ENCODE measurements around the gene SNRPE. TPM values are rescaled to one million over a fixed set of nuclear protein-coding genes. Genes with fewer than 3 reads are reported as not detected.

SNRPE gene
- total RNA-seq (2016; rRNA removed; fragmentation: Illumina TruSeq; extraction: Trizol) (281 and 397 TPM in 2 replicates), polyA plus RNA-seq (2011; rRNA removed) (99.9 and 146 TPM in 2 replicates), polyA minus RNA-seq (2011; rRNA and poly(A)+ RNA removed; ENCODE audit: low replicate concordance) (19.3 and 51.2 TPM in 2 replicates), Bru-seq, nascent RNA (percentile 94 among the genes with signal in this experiment), BruChase-seq, experiment 1, labeled RNA remaining after a 6-hour chase (percentile 92 among the genes with signal in this experiment), BruChase-seq, experiment 2, labeled RNA remaining after a 2-hour chase (percentile 86 among the genes with signal in this experiment)
- 127 and 132 TPM in 2 replicates for total RNA-seq (2016; cell fraction: cytosol; rRNA removed; fragmentation: Illumina TruSeq; extraction: Trizol; ENCODE audit: low read depth)
- total RNA-seq (2016; cell fraction: insoluble cytoplasmic fraction; rRNA removed; fragmentation: Illumina TruSeq; extraction: Trizol) = 284 and 448 TPM in 2 replicates
- 202 and 234 TPM in 2 replicates for total RNA-seq (2016; cell fraction: membrane; rRNA removed; fragmentation: Illumina TruSeq; extraction: Trizol)
- 116 and 125 TPM in 2 replicates for total RNA-seq (2016; cell fraction: nucleus; rRNA removed; fragmentation: Illumina TruSeq; extraction: Trizol)
- 124 and 143 TPM in 2 replicates for polyA plus RNA-seq (2011; cell fraction: cytosol; rRNA removed)
- polyA plus RNA-seq (2011; cell fraction: nucleus; rRNA removed) = 40.4 and 45.1 TPM in 2 replicates
- 214 and 272 TPM in 2 replicates for polyA plus RNA-seq (2012)
- 231 and 232 TPM in 2 replicates for polyA plus RNA-seq (2016; cell fraction: cytosol; fragmentation: Illumina TruSeq; extraction: Trizol; ENCODE audit: low read depth)
- 479 and 511 TPM in 2 replicates for polyA plus RNA-seq (2016; cell fraction: insoluble cytoplasmic fraction; fragmentation: Illumina TruSeq; extraction: Trizol; ENCODE audit: low read depth)
- 269 and 273 TPM in 2 replicates for polyA plus RNA-seq (2016; cell fraction: membrane; fragmentation: Illumina TruSeq; extraction: Trizol; ENCODE audit: low read depth)
- 235 and 237 TPM in 2 replicates for polyA plus RNA-seq (2016; cell fraction: nucleus; fragmentation: Illumina TruSeq; extraction: Trizol; ENCODE audit: insufficient read depth, low read depth)
- polyA minus RNA-seq (2011; cell fraction: cytosol; rRNA and poly(A)+ RNA removed) = 18.3 and 33.6 TPM in 2 replicates
- polyA minus RNA-seq (2011; cell fraction: nucleus; rRNA and poly(A)+ RNA removed) = 38.9 and 43.3 TPM in 2 replicates
- long read RNA-seq, experiment 1, transcript SNRPE-205 (5 exons, 532 nt) = minor isoform, 5 of 247 reads
- long read RNA-seq, experiment 1, transcript SNRPE-202 (5 exons, 942 nt) = major isoform, 224 of 247 reads
- long read RNA-seq, experiment 1, partial matches to known transcripts = 0 of 247 reads
- long read RNA-seq, experiment 1, other reads (novel, unspliced or antisense) = 16 of 247 reads
- long read RNA-seq, experiment 2, transcript SNRPE-204 (4 exons, 478 nt) = minor isoform, 5 of 190 reads
- long read RNA-seq, experiment 2, transcript SNRPE-202 (5 exons, 942 nt) = major isoform, 142 of 190 reads
- long read RNA-seq, experiment 2, partial matches to known transcripts = 5 of 190 reads
- long read RNA-seq, experiment 2, other reads (novel, unspliced or antisense) = 30 of 190 reads

DNA sequence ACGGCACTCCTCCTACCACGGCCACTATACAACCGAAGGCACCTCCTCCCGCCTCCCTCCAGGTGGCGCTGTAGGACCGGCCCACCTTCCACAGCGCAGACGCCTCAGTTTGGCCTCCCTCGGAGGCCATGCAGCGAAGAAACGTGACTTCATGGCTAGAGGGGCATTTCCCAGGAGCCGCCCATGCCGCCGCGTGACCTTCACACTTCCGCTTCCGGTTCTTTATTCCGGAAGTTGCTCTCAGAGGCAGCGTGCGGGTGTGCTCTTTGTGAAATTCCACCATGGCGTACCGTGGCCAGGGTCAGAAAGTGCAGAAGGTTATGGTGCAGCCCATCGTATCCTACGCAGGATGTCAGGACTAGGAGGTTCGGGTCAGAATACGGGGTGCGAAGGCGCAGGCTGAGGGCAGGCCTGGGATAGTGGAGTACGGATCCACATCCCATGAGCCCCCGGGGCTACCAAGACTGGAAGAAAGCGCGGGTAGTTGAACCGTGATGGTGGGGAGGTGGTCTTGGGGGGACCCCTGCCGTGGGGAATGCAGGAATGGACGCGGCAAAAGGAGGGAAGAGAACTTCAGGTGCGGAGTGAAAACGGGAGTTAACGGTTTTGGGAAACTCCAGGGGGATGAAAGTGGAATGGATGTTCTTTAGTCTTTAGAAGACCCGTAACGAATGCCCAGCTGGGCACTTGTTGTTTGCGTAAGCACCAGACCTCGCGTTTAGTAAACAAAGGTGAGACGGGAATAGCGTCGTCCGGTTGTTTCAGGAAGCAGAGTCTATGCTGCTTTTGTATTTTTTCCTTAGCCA, at the start of gene SNRPE:
TSS of gene SNRPE (plus strand) at position 221 of the 806 bp plus-strand sequence. CDS start at position 282, 61 bp downstream.
- H3K36me3 ChIP-seq (replicated peaks in 1 of 2; ENCODE audit: control insufficient read depth in 1 of 2, insufficient read depth in 2 of 2, low read length in 2 of 2) = peaks cover 10 to 30% of the 10 kb centered on the region in 2 experiments; a peak in 4 of 5 replicates
- ATAC-seq = peak; percentile 96
- DNase-seq (ENCODE audit: low spot score) = peak; percentile 96
- no peaks in the 10 kb centered on the region; a peak in 1 of 5 replicates for H3K27me3 ChIP-seq (ENCODE audit: control insufficient read depth in 1 of 2, insufficient read depth in 2 of 2, low read length in 2 of 2)
- H4K20me1 ChIP-seq (ENCODE audit: insufficient read depth, low read length) = no peaks in the 10 kb centered on the region; the same call in 1 of the 2 replicates
- no peaks in the 10 kb centered on the region for H3K9me3 ChIP-seq (ENCODE audit: low read length)
- intact Hi-C loops (cut with micrococcal nuclease; ENCODE audit: unreplicated experiment) (loop anchor here (1.0 to 5.0 kb wide), 3 partner anchors 211 to 351 kb away; partner anchors contain the start of genes GOLT1A and SOX13), in situ Hi-C loops (cut with HindIII; ENCODE audit: extremely low pct_ligation_motif_present, low pct_unique_long_range_greater_than_20kb) (loop anchor here (10.0 to 25.0 kb wide), 2 partner anchors 343 to 501 kb away; partner anchors contain the start of gene PLEKHA6)
- peaks cover 27% of the 10 kb centered on the region for H3K4me1 ChIP-seq (ENCODE audit: insufficient read depth, low read length)
- peak; percentile 84 for FAIRE-seq
- WGBS (ENCODE audit: low lambda C conversion rate) = under 1% methylated on average over 38 of the region's 48 CpGs
- peak within 1 kb of the TSS; percentile 83 for H3K9ac ChIP-seq (ENCODE audit: insufficient read depth, low read depth, low read length)
- ChIA-PET POLR2A (interaction anchor here (0.8 to 2.0 kb wide), 7 partner anchors 10 to 290 kb away, joined by 3 to 7 read pairs (median 4); partner anchors contain the start of genes ETNK2 and SOX13), CTCF (ENCODE audit: low intra/inter-chr PET ratio, low total read pairs) (interaction anchor here (0.6 to 2.1 kb wide), 4 partner anchors 9 to 345 kb away, joined by 3 to 40 read pairs (median 8); no protein-coding TSS in a partner anchor)
- peak within 1 kb of the TSS; percentile 93 for H3K4me2 ChIP-seq (ENCODE audit: low read depth, low read length)
- peak within 1 kb of the TSS; percentile 87 to 90 (median 90) for H3K4me3 ChIP-seq (replicated peaks in 1 of 3; ENCODE audit: insufficient read depth in 1 of 3, low read depth in 2 of 3, low read length in 3 of 3)
- peaks cover 25% of the 10 kb centered on the region for H3K79me2 ChIP-seq (ENCODE audit: insufficient read depth, low read length)
- H2AFZ ChIP-seq (ENCODE audit: low read length) = peak within 1 kb of the TSS; percentile 98
- H3K27ac ChIP-seq (ENCODE audit: extremely low read length, insufficient read depth, low read length) = peak within 1 kb of the TSS; percentile 85
- BruUV-seq (replicated peaks) = TSS peak; percentile 72
- TF ChIP-seq ZNF737 (CRISPR knock-in tag; IDR thresholded peaks at IDR 0.05; ENCODE audit: borderline replicate concordance) (no peak; the same call in 1 of the 2 replicates), FOXK2 (IDR thresholded peaks at IDR 0.05) (peak; percentile 49; the same call in 1 of the 2 replicates), ZBTB3 (CRISPR knock-in tag; IDR thresholded peaks at IDR 0.05; ENCODE audit: borderline replicate concordance, low read depth) (no peak), KMT2A (CRISPR knock-in tag; IDR thresholded peaks at IDR 0.05) (peak; percentile 89), ZNF567 (CRISPR knock-in tag; IDR thresholded peaks at IDR 0.05; ENCODE audit: borderline replicate concordance) (peak; percentile 77; the same call in 1 of the 2 replicates), SAP130 (CRISPR knock-in tag; IDR thresholded peaks at IDR 0.05; ENCODE audit: low read depth) (peak; percentile 99), SRF (IDR thresholded peaks at IDR 0.05; ENCODE audit: low read depth, low read length) (0 out of 2 replicates have a peak, but pooled peaks have one; percentile 34)
- TF ChIP-seq, protein P1, sequence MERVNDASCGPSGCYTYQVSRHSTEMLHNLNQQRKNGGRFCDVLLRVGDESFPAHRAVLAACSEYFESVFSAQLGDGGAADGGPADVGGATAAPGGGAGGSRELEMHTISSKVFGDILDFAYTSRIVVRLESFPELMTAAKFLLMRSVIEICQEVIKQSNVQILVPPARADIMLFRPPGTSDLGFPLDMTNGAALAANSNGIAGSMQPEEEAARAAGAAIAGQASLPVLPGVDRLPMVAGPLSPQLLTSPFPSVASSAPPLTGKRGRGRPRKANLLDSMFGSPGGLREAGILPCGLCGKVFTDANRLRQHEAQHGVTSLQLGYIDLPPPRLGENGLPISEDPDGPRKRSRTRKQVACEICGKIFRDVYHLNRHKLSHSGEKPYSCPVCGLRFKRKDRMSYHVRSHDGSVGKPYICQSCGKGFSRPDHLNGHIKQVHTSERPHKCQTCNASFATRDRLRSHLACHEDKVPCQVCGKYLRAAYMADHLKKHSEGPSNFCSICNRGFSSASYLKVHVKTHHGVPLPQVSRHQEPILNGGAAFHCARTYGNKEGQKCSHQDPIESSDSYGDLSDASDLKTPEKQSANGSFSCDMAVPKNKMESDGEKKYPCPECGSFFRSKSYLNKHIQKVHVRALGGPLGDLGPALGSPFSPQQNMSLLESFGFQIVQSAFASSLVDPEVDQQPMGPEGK (CRISPR knock-in tag; IDR thresholded peaks at IDR 0.05) = peak; percentile 41; the same call in 1 of the 2 replicates
- TF ChIP-seq, protein P2, sequence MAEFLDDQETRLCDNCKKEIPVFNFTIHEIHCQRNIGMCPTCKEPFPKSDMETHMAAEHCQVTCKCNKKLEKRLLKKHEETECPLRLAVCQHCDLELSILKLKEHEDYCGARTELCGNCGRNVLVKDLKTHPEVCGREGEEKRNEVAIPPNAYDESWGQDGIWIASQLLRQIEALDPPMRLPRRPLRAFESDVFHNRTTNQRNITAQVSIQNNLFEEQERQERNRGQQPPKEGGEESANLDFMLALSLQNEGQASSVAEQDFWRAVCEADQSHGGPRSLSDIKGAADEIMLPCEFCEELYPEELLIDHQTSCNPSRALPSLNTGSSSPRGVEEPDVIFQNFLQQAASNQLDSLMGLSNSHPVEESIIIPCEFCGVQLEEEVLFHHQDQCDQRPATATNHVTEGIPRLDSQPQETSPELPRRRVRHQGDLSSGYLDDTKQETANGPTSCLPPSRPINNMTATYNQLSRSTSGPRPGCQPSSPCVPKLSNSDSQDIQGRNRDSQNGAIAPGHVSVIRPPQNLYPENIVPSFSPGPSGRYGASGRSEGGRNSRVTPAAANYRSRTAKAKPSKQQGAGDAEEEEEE (CRISPR knock-in tag; IDR thresholded peaks at IDR 0.05; ENCODE audit: borderline replicate concordance) = no peak; the same call in 1 of the 2 replicates
- TF ChIP-seq, protein P3, sequence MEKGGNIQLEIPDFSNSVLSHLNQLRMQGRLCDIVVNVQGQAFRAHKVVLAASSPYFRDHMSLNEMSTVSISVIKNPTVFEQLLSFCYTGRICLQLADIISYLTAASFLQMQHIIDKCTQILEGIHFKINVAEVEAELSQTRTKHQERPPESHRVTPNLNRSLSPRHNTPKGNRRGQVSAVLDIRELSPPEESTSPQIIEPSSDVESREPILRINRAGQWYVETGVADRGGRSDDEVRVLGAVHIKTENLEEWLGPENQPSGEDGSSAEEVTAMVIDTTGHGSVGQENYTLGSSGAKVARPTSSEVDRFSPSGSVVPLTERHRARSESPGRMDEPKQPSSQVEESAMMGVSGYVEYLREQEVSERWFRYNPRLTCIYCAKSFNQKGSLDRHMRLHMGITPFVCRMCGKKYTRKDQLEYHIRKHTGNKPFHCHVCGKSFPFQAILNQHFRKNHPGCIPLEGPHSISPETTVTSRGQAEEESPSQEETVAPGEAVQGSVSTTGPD (CRISPR knock-in tag; IDR thresholded peaks at IDR 0.05) = no peak

All from HepG2 (cell line).